Activated T-helper 17 cell treated with anti-CD3 and anti-CD28 coated beads, Interleukin-2, amount 50 U/mL, for 72 hours (primary cell): ENCODE data around the gene ASXL2. TPM values are rescaled to one million over a fixed set of nuclear protein-coding genes. Genes with fewer than 3 reads are reported as not detected.

ENCODE experiments used
- ATAC-seq: fragments of 150-1000 bp; cut with Tn5 transposase; replicated peaks from 2 replicates; pipeline ENCODE4 v1.10.0; 2021; ENCODE audit warnings: mild to moderate bottlenecking, moderate library complexity
- H3K27ac Mint-ChIP-seq: one replicate; pipeline ENCODE4 v1.8.0; 2022; ENCODE audit warnings: mixed read lengths
- H3K27me3 Mint-ChIP-seq: one replicate; pipeline ENCODE4 v1.8.0; 2022; ENCODE audit warnings: mixed read lengths
- H3K36me3 Mint-ChIP-seq: one replicate; pipeline ENCODE4 v1.8.0; 2022; ENCODE audit warnings: low read depth, mild to moderate bottlenecking, mixed read lengths
- H3K4me1 Mint-ChIP-seq: one replicate; pipeline ENCODE4 v1.8.0; 2022; ENCODE audit warnings: mixed read lengths
- H3K4me3 Mint-ChIP-seq: one replicate; pipeline ENCODE4 v1.8.0; 2022; ENCODE audit warnings: mild to moderate bottlenecking, mixed read lengths
- H3K9me3 Mint-ChIP-seq: one replicate; pipeline ENCODE4 v1.8.0; 2022; ENCODE audit warnings: mixed read lengths
- total RNA-seq, 2 donors: library from RNA; stranded (reverse); gene quantifications; one replicate each; pipeline ENCODE4 v1.2.3, GENCODE V29; 2022

ASXL2 gene
- total RNA-seq, 2 donors from 2014 or later: 28.5 to 37.1 TPM

DNA sequence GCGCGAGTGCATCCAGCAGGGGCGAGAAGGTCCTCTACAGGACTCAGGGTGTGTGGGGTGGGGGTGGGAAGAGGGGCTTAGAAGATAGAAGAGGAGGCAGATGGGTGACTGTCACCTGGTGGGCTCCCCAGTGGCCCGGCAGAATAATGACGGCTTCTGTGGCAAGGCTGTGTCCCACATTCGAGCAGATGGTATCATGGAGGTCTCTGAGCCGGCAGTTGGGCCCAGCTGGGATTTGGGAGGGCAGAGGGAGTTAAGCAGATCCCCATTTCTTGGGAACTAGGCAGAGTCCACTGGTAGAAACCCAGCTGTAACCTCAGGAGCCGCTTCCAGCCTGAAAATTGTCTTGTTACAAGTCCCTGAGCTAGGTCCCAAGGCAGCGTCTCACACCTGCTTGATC, 176.5 kb downstream of the ASXL2 start:
- no peaks in the 10 kb centered on the region for H3K9me3 Mint-ChIP-seq
- no peak overlapping the region for H3K4me3 Mint-ChIP-seq
- H3K27me3 Mint-ChIP-seq: no peaks in the 10 kb centered on the region
- H3K4me1 Mint-ChIP-seq: no peaks in the 10 kb centered on the region
- H3K36me3 Mint-ChIP-seq: no peaks in the 10 kb centered on the region
- ATAC-seq: no peak
- H3K27ac Mint-ChIP-seq: no peak overlapping the region

- H3K9me3 Mint-ChIP-seq: no peaks in the 10 kb centered on the region
Observed at GRCh38 chr2:25700221-25700660, 178.0 kb downstream of the ASXL2 start.

GRCh38 chr2:25699216-25699615, 179.1 kb downstream of the ASXL2 start:
- Mint-ChIP-seq H3K36me3 (no peaks in the 10 kb centered on the region), H3K4me1 (no peaks in the 10 kb centered on the region), H3K27ac (no peak overlapping the region), H3K27me3 (no peaks in the 10 kb centered on the region), H3K4me3 (no peak overlapping the region), H3K9me3 (no peaks in the 10 kb centered on the region)
- no peak for ATAC-seq

More at GRCh38 chr2:25700221-25700660, 178.0 kb downstream of the ASXL2 start:
- Mint-ChIP-seq H3K36me3 (no peaks in the 10 kb centered on the region), H3K27me3 (no peaks in the 10 kb centered on the region), H3K27ac (no peak overlapping the region), H3K4me3 (no peak overlapping the region), H3K4me1 (no peaks in the 10 kb centered on the region)
- peak; percentile 52 for ATAC-seq

- no peaks in the 10 kb centered on the region for H3K9me3 Mint-ChIP-seq
- H3K36me3 Mint-ChIP-seq: no peaks in the 10 kb centered on the region
- no peak overlapping the region for H3K27ac Mint-ChIP-seq
- H3K4me3 Mint-ChIP-seq: no peak overlapping the region
- H3K4me1 Mint-ChIP-seq: no peaks in the 10 kb centered on the region
- peak; percentile 66 for ATAC-seq
- no peaks in the 10 kb centered on the region for H3K27me3 Mint-ChIP-seq
Observed at GRCh38 chr2:25698752-25699151, 179.5 kb downstream of the ASXL2 start.

GRCh38 chr2:25697559-25698341, 180.5 kb downstream of the ASXL2 start:
- Mint-ChIP-seq H3K4me3 (no peak overlapping the region), H3K27me3 (no peaks in the 10 kb centered on the region), H3K4me1 (no peaks in the 10 kb centered on the region), H3K9me3 (no peaks in the 10 kb centered on the region), H3K36me3 (no peaks in the 10 kb centered on the region), H3K27ac (no peak overlapping the region)
- ATAC-seq: no peak

DNA sequence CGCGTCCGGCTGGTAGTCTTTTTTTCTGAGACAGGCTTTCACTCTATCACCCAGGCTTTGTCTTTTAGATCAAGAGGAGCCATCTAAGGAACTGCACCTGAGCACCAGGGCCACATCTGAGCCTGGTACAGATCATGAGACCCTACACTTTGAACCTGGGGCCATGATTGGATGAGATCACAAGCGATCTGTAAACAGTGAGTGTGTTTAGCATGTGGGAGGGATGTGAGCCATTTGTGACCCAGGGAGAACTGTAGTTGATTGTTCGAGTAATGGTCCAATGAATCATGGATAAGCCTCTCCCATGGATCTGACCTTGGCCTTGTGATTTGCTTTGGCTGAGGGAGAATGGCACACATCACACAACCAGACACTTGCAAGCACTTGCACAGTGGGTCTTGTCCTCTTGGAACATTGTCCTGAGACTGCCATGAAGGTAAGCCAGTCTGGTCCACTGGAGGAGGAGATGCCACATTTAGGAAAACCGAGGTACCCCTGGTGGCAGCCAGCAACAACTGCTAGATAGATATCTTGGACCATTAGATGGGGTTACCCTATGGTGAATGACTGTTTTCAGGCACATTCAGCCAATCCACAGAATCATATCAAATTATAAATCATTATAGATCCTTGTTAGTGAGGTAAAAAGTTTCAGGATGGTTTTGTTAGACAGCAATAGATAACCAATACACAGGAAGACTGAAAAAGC, 185.4 kb downstream of the ASXL2 start:
- Mint-ChIP-seq H3K36me3 (no peaks in the 10 kb centered on the region), H3K9me3 (no peaks in the 10 kb centered on the region), H3K4me1 (no peaks in the 10 kb centered on the region), H3K4me3 (no peak overlapping the region), H3K27me3 (no peaks in the 10 kb centered on the region), H3K27ac (no peak overlapping the region)
- ATAC-seq: no peak

GRCh38 chr2:25692143-25692542, 186.1 kb downstream of the ASXL2 start:
- no peaks in the 10 kb centered on the region for H3K9me3 Mint-ChIP-seq
- no peaks in the 10 kb centered on the region for H3K36me3 Mint-ChIP-seq
- no peak overlapping the region for H3K4me3 Mint-ChIP-seq
- ATAC-seq: no peak
- H3K4me1 Mint-ChIP-seq: no peaks in the 10 kb centered on the region
- H3K27ac Mint-ChIP-seq: no peak overlapping the region
- no peaks in the 10 kb centered on the region for H3K27me3 Mint-ChIP-seq

DNA sequence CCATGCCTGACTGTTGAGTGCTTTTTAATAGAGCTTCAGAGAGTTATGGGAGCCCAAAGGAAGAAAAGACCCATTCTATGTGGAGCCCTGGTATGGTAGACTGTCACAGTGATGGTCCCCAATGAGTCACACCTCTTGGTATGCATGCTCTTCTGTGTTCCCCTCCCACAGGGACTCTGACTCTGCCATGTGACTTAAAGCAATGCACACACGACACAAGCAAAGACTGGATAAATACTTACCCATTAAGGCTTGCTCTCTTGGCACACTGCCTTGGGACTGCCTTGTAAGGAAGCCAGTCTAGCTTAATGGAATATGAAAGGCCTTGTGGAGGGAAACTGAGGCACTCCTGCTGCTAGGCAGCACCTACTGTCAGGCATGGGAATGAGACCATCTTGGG, 188.2 kb downstream of the ASXL2 start:
- Mint-ChIP-seq H3K27ac (no peak overlapping the region), H3K36me3 (no peaks in the 10 kb centered on the region), H3K27me3 (no peaks in the 10 kb centered on the region), H3K4me1 (no peaks in the 10 kb centered on the region), H3K4me3 (no peak overlapping the region), H3K9me3 (no peaks in the 10 kb centered on the region)
- peak; percentile 35 for ATAC-seq

GRCh38 chr2:25688236-25688635, 190.1 kb downstream of the ASXL2 start:
- ATAC-seq: no peak
- no peaks in the 10 kb centered on the region for H3K36me3 Mint-ChIP-seq
- no peaks in the 10 kb centered on the region for H3K9me3 Mint-ChIP-seq
- H3K27ac Mint-ChIP-seq: no peak overlapping the region
- no peaks in the 10 kb centered on the region for H3K4me1 Mint-ChIP-seq
- H3K27me3 Mint-ChIP-seq: no peaks in the 10 kb centered on the region
- H3K4me3 Mint-ChIP-seq: no peak overlapping the region

- no peak for ATAC-seq
- H3K27ac Mint-ChIP-seq: no peak overlapping the region
- H3K36me3 Mint-ChIP-seq: no peaks in the 10 kb centered on the region
- H3K9me3 Mint-ChIP-seq: no peaks in the 10 kb centered on the region
- H3K4me1 Mint-ChIP-seq: no peaks in the 10 kb centered on the region
- H3K4me3 Mint-ChIP-seq: no peak overlapping the region
- no peaks in the 10 kb centered on the region for H3K27me3 Mint-ChIP-seq
Observed at GRCh38 chr2:25685741-25686140, 192.5 kb downstream of the ASXL2 start.

- H3K36me3 Mint-ChIP-seq: no peaks in the 10 kb centered on the region
- H3K9me3 Mint-ChIP-seq: no peaks in the 10 kb centered on the region
- no peaks in the 10 kb centered on the region for H3K27me3 Mint-ChIP-seq
- H3K27ac Mint-ChIP-seq: no peak overlapping the region
- no peak overlapping the region for H3K4me3 Mint-ChIP-seq
- no peak for ATAC-seq
- no peaks in the 10 kb centered on the region for H3K4me1 Mint-ChIP-seq
Observed at GRCh38 chr2:25684577-25685473, 193.5 kb downstream of the ASXL2 start.

Other genes starting within 250 kb of the ASXL2 start
- gene DTNB, start 204.9 kb downstream of the ASXL2 start, total RNA-seq: 10 to 100 TPM; 10.0 to 11.8 TPM
- 1 to 10 TPM; 3.0 to 3.4 TPM for gene KIF3C, start 104.0 kb upstream of the ASXL2 start, total RNA-seq
- 100 to 1,000 TPM in 1 of 2 donors, 10 to 100 TPM in 1; 68.5 to 107 TPM for gene RAB10, start 155.6 kb upstream of the ASXL2 start, total RNA-seq